ENCODE results near the gene LRP1-AS.

GRCh38 chr12:57129321-57129842 is 18.0 kb downstream of the LRP1-AS start:
- TF ChIP-seq, protein P1, sequence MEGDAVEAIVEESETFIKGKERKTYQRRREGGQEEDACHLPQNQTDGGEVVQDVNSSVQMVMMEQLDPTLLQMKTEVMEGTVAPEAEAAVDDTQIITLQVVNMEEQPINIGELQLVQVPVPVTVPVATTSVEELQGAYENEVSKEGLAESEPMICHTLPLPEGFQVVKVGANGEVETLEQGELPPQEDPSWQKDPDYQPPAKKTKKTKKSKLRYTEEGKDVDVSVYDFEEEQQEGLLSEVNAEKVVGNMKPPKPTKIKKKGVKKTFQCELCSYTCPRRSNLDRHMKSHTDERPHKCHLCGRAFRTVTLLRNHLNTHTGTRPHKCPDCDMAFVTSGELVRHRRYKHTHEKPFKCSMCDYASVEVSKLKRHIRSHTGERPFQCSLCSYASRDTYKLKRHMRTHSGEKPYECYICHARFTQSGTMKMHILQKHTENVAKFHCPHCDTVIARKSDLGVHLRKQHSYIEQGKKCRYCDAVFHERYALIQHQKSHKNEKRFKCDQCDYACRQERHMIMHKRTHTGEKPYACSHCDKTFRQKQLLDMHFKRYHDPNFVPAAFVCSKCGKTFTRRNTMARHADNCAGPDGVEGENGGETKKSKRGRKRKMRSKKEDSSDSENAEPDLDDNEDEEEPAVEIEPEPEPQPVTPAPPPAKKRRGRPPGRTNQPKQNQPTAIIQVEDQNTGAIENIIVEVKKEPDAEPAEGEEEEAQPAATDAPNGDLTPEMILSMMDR (conservative IDR thresholded peaks at IDR 0.05; ENCODE audit: low read depth, low read length) = no peak
- TF ChIP-seq EZH2 (IDR thresholded peaks at IDR 0.05; ENCODE audit: low read length, unreplicated experiment) = no peak
- no peak for TF ChIP-seq EZH2phosphoT487 (IDR thresholded peaks at IDR 0.05; ENCODE audit: borderline replicate concordance, low read length)
